ENCODE measurements around the gene GSK3A.
A peak's percentile ranks its signal among the peaks of the same experiment; 100 is the strongest.

The GSK3A gene

DNA sequence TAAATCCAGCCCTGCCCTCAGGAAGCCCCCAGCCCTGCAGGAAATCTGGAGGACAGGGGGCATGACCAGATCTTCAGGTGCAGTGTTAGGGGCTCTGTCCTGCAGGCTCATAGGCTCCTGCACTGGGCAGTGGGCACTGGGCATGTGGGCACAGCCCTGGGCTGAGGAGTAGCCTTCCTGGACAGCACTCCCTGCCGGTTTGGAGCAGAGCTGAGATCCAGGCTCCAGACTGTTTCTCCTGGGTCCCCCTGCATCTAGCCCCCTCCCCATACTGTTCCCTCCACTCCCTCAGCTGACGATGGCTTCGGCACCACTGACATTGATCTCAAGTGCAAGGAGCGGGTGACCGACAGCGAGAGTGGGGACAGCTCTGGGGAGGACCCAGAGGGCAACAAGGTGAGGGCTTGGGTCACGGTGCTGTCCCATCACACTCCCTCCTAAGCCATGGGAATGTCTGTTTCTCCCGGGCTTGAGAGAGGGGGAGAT lies 47.2 kb upstream of the GSK3A start:
- CTCF ChIA-PET = interaction anchor here (0.5 to 3.6 kb wide), 4 partner anchors 12 to 149 kb away, joined by 3 to 16 read pairs (median 3); no protein-coding TSS in a partner anchor
- POLR2A ChIA-PET = interaction anchor here (0.5 to 1.4 kb wide), 2 partner anchors 19 to 90 kb away, joined by 3 to 7 read pairs; no protein-coding TSS in a partner anchor
- no peak overlapping the region for H3K4me3 ChIP-seq (ENCODE audit: low read depth, low read length)
- no peak overlapping the region for H3K27ac ChIP-seq (ENCODE audit: extremely low read depth, low read depth, low read length)
- H3K9me3 ChIP-seq (ENCODE audit: control insufficient read depth, insufficient read depth, low read depth, low read length) = no peaks in the 10 kb centered on the region
- TF ChIP-seq SCRT1 (tag by site-specific recombination; IDR thresholded peaks at IDR 0.05; ENCODE audit: borderline replicate concordance) (no peak), ZIC2 (tag by site-specific recombination; IDR thresholded peaks at IDR 0.05) (peak; percentile 5; the same call in 1 of the 2 replicates), EGR2 (tag by site-specific recombination; IDR thresholded peaks at IDR 0.05; ENCODE audit: low read depth) (no peak), HOXA7 (CRISPR knock-in tag; IDR thresholded peaks at IDR 0.05; ENCODE audit: borderline replicate concordance) (no peak), ZNF341 (tag by site-specific recombination; IDR thresholded peaks at IDR 0.05; ENCODE audit: low read depth) (peak; percentile 34; the same call in 1 of the 2 replicates)
- TF ChIP-seq, protein P1, sequence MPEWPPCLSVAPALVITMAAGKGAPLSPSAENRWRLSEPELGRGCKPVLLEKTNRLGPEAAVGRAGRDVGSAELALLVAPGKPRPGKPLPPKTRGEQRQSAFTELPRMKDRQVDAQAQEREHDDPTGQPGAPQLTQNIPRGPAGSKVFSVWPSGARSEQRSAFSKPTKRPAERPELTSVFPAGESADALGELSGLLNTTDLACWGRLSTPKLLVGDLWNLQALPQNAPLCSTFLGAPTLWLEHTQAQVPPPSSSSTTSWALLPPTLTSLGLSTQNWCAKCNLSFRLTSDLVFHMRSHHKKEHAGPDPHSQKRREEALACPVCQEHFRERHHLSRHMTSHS (tag by site-specific recombination; IDR thresholded peaks at IDR 0.05) = no peak
- peaks cover 18% of the 10 kb centered on the region for H3K4me1 ChIP-seq (ENCODE audit: control insufficient read depth, insufficient read depth, low read length)
- peaks cover 8 to 80% of the 10 kb centered on the region in 2 experiments; a peak in 2 of 3 replicates for H3K36me3 ChIP-seq (ENCODE audit: control insufficient read depth in 2 of 2, insufficient read depth in 1 of 2, low read length in 2 of 2)

DNA sequence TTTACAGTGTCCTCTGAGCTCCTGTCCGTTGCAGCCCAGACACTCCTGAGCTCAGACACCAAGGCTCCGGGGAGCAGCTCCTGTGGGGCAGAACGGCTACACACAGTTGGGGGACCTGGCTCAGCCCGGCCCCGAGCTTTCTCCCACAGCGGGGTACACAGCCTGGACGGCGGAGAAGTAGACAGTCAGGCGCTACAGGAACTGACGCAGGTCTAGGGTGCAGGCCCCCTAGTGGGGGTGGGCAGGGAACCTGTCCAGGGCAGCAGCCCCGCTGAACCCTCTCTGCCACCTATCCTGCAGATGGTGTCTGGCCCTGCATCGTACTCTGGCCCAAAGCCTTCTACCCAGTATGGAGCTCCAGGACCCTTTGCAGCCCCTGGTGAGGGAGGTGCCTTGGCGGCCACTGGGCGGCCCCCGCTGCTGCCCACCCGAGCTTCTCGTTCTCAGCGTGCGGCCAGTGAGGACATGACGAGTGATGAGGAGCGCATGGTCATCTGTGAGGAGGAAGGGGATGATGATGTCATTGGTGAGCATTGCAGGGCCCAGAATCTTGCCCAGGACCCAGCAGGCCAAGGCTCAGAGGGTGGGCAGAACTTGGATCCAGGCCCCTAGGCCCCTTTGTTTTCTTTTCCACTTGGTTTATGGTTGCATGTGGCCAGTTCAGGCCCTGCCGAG lies 46.6 kb upstream of the GSK3A start:
- POLR2A ChIA-PET = interaction anchor here (0.5 to 1.5 kb wide), 6 partner anchors 9 to 90 kb away, joined by 3 to 7 read pairs (median 3); no protein-coding TSS in a partner anchor
- peaks cover 19% of the 10 kb centered on the region for H3K4me1 ChIP-seq (ENCODE audit: control insufficient read depth, insufficient read depth, low read length)
- no peaks in the 10 kb centered on the region for H3K9me3 ChIP-seq (ENCODE audit: control insufficient read depth, insufficient read depth, low read depth, low read length)
- peaks cover 5 to 74% of the 10 kb centered on the region in 2 experiments; a peak in 2 of 3 replicates for H3K36me3 ChIP-seq (ENCODE audit: control insufficient read depth in 2 of 2, insufficient read depth in 1 of 2, low read length in 2 of 2)
- H3K27ac ChIP-seq (ENCODE audit: extremely low read depth, low read depth, low read length) = no peak overlapping the region
- H3K4me3 ChIP-seq (ENCODE audit: low read depth, low read length) = no peak overlapping the region
- CTCF ChIA-PET = interaction anchor here (0.6 to 3.6 kb wide), 4 partner anchors 10 to 156 kb away, joined by 3 to 16 read pairs (median 7); partner anchors contain the start of gene POU2F2
- TF ChIP-seq GLIS2 (tag by site-specific recombination; IDR thresholded peaks at IDR 0.05) = 0 out of 2 replicates have a peak, but pooled peaks have one; percentile 36
- no peak for TF ChIP-seq ZNF529 (tag by site-specific recombination; IDR thresholded peaks at IDR 0.05; ENCODE audit: insufficient replicate concordance)
- TF ChIP-seq, protein P2, sequence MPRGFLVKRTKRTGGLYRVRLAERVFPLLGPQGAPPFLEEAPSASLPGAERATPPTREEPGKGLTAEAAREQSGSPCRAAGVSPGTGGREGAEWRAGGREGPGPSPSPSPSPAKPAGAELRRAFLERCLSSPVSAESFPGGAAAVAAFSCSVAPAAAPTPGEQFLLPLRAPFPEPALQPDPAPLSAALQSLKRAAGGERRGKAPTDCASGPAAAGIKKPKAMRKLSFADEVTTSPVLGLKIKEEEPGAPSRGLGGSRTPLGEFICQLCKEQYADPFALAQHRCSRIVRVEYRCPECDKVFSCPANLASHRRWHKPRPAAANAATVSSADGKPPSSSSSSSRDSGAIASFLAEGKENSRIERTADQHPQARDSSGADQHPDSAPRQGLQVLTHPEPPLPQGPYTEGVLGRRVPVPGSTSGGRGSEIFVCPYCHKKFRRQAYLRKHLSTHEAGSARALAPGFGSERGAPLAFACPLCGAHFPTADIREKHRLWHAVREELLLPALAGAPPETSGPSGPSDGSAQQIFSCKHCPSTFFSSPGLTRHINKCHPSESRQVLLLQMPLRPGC (tag by site-specific recombination; IDR thresholded peaks at IDR 0.05) = no peak
- TF ChIP-seq SP3 (tag by site-specific recombination; IDR thresholded peaks at IDR 0.05) = no peak
- no peak for TF ChIP-seq TRIM28 (IDR thresholded peaks at IDR 0.05; ENCODE audit: borderline replicate concordance, low read length)
- TF ChIP-seq ZNF843 (tag by site-specific recombination; IDR thresholded peaks at IDR 0.05) = no peak
- TF ChIP-seq ZBTB21 (tag by site-specific recombination; IDR thresholded peaks at IDR 0.05) = no peak
- no peak for TF ChIP-seq ZNF221 (tag by site-specific recombination; IDR thresholded peaks at IDR 0.05; ENCODE audit: borderline replicate concordance)
- TF ChIP-seq, protein P3, sequence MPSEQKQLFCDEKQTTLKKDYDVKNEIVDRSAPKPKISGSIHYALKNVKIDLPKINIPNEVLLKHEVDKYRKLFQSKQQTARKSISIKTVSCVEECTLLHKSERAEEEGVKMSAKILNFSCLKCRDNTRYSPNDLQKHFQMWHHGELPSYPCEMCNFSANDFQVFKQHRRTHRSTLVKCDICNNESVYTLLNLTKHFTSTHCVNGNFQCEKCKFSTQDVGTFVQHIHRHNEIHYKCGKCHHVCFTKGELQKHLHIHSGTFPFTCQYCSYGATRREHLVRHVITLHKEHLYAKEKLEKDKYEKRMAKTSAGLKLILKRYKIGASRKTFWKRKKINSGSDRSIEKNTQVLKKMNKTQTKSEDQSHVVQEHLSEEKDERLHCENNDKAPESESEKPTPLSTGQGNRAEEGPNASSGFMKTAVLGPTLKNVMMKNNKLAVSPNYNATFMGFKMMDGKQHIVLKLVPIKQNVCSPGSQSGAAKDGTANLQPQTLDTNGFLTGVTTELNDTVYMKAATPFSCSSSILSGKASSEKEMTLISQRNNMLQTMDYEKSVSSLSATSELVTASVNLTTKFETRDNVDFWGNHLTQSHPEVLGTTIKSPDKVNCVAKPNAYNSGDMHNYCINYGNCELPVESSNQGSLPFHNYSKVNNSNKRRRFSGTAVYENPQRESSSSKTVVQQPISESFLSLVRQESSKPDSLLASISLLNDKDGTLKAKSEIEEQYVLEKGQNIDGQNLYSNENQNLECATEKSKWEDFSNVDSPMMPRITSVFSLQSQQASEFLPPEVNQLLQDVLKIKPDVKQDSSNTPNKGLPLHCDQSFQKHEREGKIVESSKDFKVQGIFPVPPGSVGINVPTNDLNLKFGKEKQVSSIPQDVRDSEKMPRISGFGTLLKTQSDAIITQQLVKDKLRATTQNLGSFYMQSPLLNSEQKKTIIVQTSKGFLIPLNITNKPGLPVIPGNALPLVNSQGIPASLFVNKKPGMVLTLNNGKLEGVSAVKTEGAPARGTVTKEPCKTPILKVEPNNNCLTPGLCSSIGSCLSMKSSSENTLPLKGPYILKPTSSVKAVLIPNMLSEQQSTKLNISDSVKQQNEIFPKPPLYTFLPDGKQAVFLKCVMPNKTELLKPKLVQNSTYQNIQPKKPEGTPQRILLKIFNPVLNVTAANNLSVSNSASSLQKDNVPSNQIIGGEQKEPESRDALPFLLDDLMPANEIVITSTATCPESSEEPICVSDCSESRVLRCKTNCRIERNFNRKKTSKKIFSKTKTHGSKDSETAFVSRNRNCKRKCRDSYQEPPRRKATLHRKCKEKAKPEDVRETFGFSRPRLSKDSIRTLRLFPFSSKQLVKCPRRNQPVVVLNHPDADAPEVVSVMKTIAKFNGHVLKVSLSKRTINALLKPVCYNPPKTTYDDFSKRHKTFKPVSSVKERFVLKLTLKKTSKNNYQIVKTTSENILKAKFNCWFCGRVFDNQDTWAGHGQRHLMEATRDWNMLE (tag by site-specific recombination; conservative IDR thresholded peaks at IDR 0.05; ENCODE audit: low read depth) = no peak
- no peak for TF ChIP-seq ZNF48 (tag by site-specific recombination; IDR thresholded peaks at IDR 0.05)
- TF ChIP-seq, protein P4, sequence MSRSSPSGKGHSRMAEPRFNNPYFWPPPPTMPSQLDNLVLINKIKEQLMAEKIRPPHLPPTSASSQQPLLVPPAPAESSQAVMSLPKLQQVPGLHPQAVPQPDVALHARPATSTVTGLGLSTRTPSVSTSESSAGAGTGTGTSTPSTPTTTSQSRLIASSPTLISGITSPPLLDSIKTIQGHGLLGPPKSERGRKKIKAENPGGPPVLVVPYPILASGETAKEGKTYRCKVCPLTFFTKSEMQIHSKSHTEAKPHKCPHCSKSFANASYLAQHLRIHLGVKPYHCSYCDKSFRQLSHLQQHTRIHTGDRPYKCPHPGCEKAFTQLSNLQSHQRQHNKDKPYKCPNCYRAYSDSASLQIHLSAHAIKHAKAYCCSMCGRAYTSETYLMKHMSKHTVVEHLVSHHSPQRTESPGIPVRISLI (tag by site-specific recombination; IDR thresholded peaks at IDR 0.05) = no peak
- no peak for TF ChIP-seq BCL11B (tag by site-specific recombination; IDR thresholded peaks at IDR 0.05; ENCODE audit: low read depth)
- TF ChIP-seq ZNF555 (tag by site-specific recombination; conservative IDR thresholded peaks at IDR 0.05) = no peak
- TF ChIP-seq ZNF473 (tag by site-specific recombination; IDR thresholded peaks at IDR 0.05) = no peak
- TF ChIP-seq, protein P5, sequence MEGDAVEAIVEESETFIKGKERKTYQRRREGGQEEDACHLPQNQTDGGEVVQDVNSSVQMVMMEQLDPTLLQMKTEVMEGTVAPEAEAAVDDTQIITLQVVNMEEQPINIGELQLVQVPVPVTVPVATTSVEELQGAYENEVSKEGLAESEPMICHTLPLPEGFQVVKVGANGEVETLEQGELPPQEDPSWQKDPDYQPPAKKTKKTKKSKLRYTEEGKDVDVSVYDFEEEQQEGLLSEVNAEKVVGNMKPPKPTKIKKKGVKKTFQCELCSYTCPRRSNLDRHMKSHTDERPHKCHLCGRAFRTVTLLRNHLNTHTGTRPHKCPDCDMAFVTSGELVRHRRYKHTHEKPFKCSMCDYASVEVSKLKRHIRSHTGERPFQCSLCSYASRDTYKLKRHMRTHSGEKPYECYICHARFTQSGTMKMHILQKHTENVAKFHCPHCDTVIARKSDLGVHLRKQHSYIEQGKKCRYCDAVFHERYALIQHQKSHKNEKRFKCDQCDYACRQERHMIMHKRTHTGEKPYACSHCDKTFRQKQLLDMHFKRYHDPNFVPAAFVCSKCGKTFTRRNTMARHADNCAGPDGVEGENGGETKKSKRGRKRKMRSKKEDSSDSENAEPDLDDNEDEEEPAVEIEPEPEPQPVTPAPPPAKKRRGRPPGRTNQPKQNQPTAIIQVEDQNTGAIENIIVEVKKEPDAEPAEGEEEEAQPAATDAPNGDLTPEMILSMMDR (tag by site-specific recombination; IDR thresholded peaks at IDR 0.05) = peak; percentile 58; the same call in 1 of the 2 replicates
- no peak for TF ChIP-seq ZNF558 (tag by site-specific recombination; IDR thresholded peaks at IDR 0.05)
- no peak for TF ChIP-seq MYNN (tag by site-specific recombination; IDR thresholded peaks at IDR 0.05; ENCODE audit: borderline replicate concordance)
